HG02943 (cell line): Measurements from ENCODE around the gene PIANP.
"Not testable (repeated sequence)": the region's sequence is repeated elsewhere in the genome, so short reads cannot be mapped to it uniquely, and the experiment has no call there.

Source experiments
- ATAC-seq: cut with Tn5 transposase; IDR thresholded peaks from one replicate; pipeline ENCODE4 v1.9.1; 2021; ENCODE audit warnings: mild to moderate bottlenecking, low read depth, moderate library complexity; ENCODE audit not compliant: unreplicated experiment

PIANP gene

GRCh38 chr12:6700646-6701051 lies at the start of gene PIANP:
PIANP (minus strand) TSS chr12:6700815; CDS start chr12:6698061, 2,754 bp downstream.
- ATAC-seq: no peak

GRCh38 chr12:6748761-6749160 lies 48.1 kb upstream of the PIANP start:
- ATAC-seq: no peak

DNA sequence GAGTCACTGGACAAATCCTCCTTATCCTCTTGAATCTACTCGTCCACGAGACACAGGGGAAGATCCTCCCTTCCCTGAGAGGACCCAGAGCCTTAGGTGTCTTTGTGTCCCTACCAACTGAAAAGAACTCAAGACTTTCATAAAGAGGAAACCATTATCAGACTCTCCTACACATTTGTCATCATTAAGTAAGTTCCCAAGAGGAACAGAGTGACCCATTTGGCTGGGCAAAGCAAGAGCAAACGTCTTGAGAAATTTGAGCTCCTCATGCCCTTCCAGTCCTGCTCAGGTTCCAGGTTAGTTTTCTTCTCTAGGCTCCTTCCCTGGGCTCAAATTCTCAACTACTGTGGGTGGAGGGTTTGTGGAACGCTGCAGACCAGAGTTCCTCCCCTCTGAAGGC lies 46.6 kb upstream of the PIANP start:
- no peak for ATAC-seq

- ATAC-seq: no peak
Measured at GRCh38 chr12:6745741-6746525, 45.3 kb upstream of the PIANP start.

GRCh38 chr12:6743300-6743699 lies 42.7 kb upstream of the PIANP start:
- ATAC-seq: not testable (repeated sequence)

DNA sequence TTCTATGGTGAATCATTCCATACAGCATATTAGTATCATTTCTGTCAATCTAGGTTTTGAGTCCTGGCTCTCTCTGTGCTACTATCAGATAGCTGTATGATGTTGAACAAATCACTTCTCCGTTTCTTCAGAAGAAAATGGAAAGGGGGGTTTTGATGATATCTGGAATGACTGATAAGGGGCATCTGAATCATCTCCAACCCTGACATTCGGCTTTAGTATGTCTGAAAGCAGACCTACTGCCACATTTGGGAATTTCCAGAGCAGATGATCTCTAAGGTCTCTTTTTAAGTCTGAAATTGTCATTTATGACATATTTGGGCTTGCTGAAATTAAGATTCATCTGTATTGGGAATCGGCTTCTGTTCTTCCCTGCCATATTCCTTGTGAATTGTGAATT lies 42.2 kb upstream of the PIANP start:
- ATAC-seq: no peak

GRCh38 chr12:6742080-6742479 lies 41.5 kb upstream of the PIANP start:
- not testable (repeated sequence) for ATAC-seq

GRCh38 chr12:6736754-6737153 lies 36.1 kb upstream of the PIANP start:
- ATAC-seq: no peak

- ATAC-seq: no peak
Measured at GRCh38 chr12:6735448-6736191, 35.0 kb upstream of the PIANP start.

GRCh38 chr12:6734506-6735387 lies 34.1 kb upstream of the PIANP start:
- no peak for ATAC-seq

DNA sequence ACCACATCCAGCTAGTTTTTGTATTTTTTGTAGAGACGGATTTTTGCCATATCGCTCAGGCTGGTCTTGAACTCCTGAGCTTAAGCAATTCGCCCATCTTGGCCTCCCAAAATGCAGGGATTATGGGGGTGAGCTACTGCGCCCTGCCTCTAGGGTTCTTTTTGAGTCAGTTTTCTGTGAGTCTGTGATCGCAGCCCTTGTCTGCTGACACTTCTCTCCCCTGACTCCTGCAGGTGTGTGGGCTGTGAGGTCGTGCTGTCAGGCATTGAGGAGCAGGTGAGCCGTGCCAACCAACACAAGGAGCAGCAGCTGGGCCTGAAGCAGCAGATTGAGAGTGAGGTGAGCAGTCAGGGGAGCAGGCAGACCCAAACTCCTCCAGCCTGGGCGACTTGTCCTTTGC lies 29.6 kb upstream of the PIANP start:
- no peak for ATAC-seq

- no peak for ATAC-seq
Measured at GRCh38 chr12:6729186-6729585, 28.6 kb upstream of the PIANP start.

GRCh38 chr12:6725350-6725749 lies 24.7 kb upstream of the PIANP start:
- ATAC-seq: no peak

DNA sequence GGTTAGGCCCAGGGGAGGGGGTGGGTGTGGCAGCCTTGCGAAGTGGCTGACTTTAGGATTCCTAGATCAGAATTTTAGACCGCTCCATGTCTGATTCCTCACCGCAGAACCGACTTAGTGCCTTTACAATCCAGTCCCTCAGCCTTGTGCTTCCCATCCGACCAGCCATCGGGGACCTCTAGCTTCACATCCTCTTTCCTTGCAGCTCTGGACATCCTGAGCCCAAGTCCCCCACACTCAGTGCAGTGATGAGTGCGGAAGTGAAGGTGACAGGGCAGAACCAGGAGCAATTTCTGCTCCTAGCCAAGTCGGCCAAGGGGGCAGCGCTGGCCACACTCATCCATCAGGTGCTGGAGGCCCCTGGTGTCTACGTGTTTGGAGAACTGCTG lies 23.8 kb upstream of the PIANP start:
- no peak for ATAC-seq

- peak; percentile 92 for ATAC-seq
Measured at GRCh38 chr12:6723607-6724408, 23.2 kb upstream of the PIANP start, which contains the start of gene COPS7A. COPS7A (plus strand) TSS chr12:6724046; CDS start chr12:6724657, 611 bp downstream.

- ATAC-seq: no peak
Measured at GRCh38 chr12:6722863-6723262, 22.2 kb upstream of the PIANP start.

- ATAC-seq: no peak
Measured at GRCh38 chr12:6716874-6717437, 16.3 kb upstream of the PIANP start.

GRCh38 chr12:6716031-6716873 lies 15.6 kb upstream of the PIANP start:
- ATAC-seq: not testable (repeated sequence)

DNA sequence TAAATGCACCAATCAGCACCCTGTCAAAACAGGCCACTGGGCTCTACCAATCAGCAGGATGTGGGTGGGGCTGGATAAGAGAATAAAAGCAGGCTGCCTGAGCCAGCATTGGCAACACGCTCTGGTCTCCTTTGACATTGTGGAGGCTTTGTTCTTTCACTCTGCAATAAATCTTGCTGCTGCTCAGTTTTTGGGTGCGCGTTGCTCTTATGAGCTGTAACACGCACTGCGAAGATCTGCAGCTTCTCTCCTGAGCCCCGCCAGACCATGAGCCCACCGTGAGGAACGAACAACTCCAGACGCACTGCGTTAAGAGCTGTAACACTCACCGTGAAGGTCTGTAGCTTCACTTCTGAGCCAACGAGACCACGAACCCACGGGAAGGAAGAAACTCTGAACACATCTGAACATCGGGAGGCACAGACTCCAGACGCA lies 8.4 kb upstream of the PIANP start:
- ATAC-seq: no peak
